Muscle layer of colon (tissue), 2 donors: ENCODE measurements around the gene PNKP.

ENCODE experiments used
- H3K27ac ChIP-seq: one replicate; pipeline ENCODE4 v1.7.0; 2013; ENCODE audit warnings: low read depth, mild to moderate bottlenecking, low read length, moderate library complexity
- H3K27me3 ChIP-seq, 2 donors: one replicate each; pipeline ENCODE4 v1.7.0; 2013; ENCODE audit warnings: low read length in 2 of 2, mild to moderate bottlenecking in 2 of 2; ENCODE audit not compliant: insufficient read depth in 2 of 2, control insufficient read depth in 1 of 2
- H3K36me3 ChIP-seq: one replicate; pipeline ENCODE4 v1.7.0; 2013; ENCODE audit warnings: mild to moderate bottlenecking, low read length; ENCODE audit not compliant: insufficient read depth
- H3K4me1 ChIP-seq: one replicate; pipeline ENCODE4 v1.7.0; 2013; ENCODE audit warnings: mild to moderate bottlenecking, low read length; ENCODE audit not compliant: insufficient read depth
- H3K4me3 ChIP-seq, 2 donors: one replicate each; pipeline ENCODE4 v1.7.0; 2013; ENCODE audit warnings: low read length in 2 of 2, low read depth in 1 of 2, mild to moderate bottlenecking in 1 of 2, moderate library complexity in 1 of 2
- H3K9ac ChIP-seq: one replicate; pipeline ENCODE4 v1.7.0; 2013; ENCODE audit warnings: low read length
- H3K9me3 ChIP-seq: one replicate; pipeline ENCODE4 v1.7.0; 2013; ENCODE audit warnings: mild to moderate bottlenecking, low read length
- donor health status: abdominal sarcoma.
- donor health status: Adenocarcinoma of cecum.

PNKP gene

DNA sequence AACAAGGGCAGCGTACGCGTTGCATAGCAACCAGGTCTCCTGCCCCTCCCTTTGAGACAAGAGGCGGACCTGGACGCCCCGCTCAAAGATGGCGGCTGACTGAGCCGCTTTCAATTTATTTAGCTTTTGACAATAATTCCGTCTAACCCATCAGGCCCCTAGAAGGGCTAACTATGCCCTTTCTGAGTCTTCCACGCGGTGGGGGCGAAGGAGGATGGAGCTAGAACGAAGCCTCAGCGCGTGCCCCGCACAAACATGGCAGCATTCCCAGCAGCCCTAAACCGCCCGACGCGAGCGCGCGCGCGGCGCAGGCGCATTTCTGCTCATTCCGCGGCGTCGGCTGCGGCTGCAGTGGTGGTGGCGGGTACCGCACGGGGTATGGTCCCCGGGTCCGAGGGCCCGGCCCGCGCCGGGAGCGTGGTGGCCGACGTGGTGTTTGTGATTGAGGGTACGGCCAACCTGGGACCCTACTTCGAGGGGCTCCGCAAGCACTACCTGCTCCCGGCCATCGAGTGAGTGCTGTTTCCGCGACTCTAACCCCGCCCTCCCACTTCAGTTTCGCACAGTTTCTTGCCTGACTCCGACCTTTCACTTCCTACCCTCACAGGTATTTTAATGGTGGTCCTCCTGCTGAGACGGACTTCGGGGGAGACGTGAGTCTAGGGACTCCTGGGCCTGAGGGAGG lies 49.3 kb downstream of the PNKP start, which contains the start of gene MED25:
Gene MED25, plus strand, starts transcription at position 326 of the 685 bp plus-strand sequence. Its CDS starts 53 bp downstream, at position 379.
- H3K9me3 ChIP-seq = no peaks in the 10 kb centered on the region
- H3K27me3 ChIP-seq = no peaks in the 10 kb centered on the region
- peaks cover 3% of the 10 kb centered on the region for H3K36me3 ChIP-seq
- H3K27ac ChIP-seq = peak within 1 kb of the TSS; percentile 96
- H3K4me1 ChIP-seq = peaks cover 13% of the 10 kb centered on the region
- peak within 1 kb of the TSS; percentile 96 to 98 for H3K4me3 ChIP-seq
- peak within 1 kb of the TSS; percentile 54 for H3K9ac ChIP-seq

DNA sequence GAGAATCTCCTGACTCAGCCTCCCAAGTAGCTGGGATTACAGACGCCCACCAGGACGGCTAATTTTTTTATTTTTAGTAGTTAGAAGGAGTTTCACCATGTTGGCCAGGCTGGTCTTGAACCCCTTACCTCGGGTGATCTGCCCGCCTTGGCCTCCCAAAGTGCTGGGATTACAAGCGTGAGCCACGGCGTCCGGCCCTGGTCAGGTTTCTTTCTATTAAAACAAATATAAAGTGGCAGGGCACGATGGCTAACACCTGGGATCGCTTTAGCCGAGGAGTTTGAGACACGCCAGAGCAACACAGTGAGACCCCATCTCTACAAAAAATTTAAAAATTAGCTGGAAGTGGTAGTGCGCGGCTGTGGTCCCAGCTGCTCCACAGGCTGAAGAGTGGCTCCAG lies 50.8 kb downstream of the PNKP start:
- H3K9ac ChIP-seq = no peak overlapping the region
- H3K27ac ChIP-seq = peak overlapping the region; percentile 69
- H3K4me3 ChIP-seq = no peak overlapping the region
- H3K4me1 ChIP-seq = peaks cover 22% of the 10 kb centered on the region
- no peaks in the 10 kb centered on the region for H3K27me3 ChIP-seq
- no peaks in the 10 kb centered on the region for H3K36me3 ChIP-seq
- no peaks in the 10 kb centered on the region for H3K9me3 ChIP-seq

DNA sequence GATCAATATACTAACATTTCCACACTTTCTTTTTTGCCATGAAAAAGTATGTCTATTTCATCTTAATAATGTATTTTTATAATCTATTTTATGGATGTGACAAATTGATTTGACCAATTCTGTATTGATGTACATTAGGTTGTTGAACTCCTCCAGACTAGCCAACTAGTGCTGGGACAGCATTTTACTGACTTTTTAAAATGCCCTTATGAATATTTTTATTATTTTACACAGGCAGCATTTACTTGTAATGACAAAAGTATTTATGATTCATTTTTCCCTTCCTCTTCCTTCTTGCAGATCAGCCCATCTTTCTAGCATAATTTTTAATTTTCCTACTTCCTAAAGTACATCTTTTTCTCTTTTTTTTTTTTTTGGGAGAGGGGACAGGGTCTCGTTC lies 53.4 kb downstream of the PNKP start:
- Histone ChIP-seq H3K27me3 (no peaks in the 10 kb centered on the region), H3K9ac (no peak overlapping the region)

DNA sequence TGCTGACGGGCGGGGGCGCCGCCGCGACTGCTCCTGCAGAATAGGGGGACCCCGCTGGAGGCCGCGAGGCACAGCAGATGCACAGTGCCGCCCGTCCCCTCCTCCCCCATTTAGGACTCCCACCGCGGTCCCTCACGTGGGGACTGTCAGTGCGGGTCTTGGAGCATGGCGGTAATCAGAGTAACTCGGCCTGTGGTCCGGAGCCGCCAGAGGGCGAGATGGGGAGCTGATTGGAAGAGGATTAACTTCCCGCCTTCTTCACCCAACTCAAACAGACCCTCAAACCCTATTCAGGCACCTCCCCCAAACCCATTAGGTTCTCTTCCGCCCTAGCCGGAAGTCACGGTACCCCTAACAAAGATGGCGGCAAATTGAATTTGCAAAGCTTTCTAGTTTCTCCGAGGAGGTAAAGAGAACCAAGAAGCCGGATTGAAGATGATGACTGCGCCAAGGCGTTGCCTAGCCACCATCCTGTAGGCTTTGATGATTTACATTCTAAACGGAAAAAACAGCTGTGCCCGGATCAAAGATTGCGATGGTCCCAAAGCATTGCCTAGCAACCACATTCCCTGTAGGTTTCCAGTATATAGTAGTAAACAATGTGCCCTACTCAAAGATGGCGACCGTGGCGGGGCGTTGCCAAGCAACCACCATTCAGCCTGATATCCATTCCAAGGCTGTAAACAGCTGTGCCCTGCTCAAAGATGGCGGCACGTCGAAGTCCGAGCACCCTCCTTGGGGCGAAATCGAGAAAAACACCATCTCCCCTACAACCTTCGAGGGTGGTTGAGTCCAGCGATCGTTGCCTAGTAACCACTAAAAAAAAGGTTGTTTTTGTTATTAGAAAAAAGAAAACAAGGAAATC lies 54.1 kb downstream of the PNKP start, which contains the start of gene FUZ:
Gene FUZ, minus strand, starts transcription at position 296 of the 865 bp plus-strand sequence. Its CDS starts 186 bp downstream, at position 110.
- Histone ChIP-seq H3K9me3 (no peaks in the 10 kb centered on the region), H3K4me1 (peaks cover 24% of the 10 kb centered on the region), H3K4me3 (peak within 1 kb of the TSS; percentile 38 to 92), H3K36me3 (no peaks in the 10 kb centered on the region), H3K27ac (peak within 1 kb of the TSS; percentile 29), H3K9ac (peak within 1 kb of the TSS; percentile 63), H3K27me3 (no peaks in the 10 kb centered on the region)

More for the DNA sequence above, 53.4 kb downstream of the PNKP start:
- peak overlapping the region in 1 of 2 donors; percentile 38 for H3K4me3 ChIP-seq
- H3K9me3 ChIP-seq = no peaks in the 10 kb centered on the region
- H3K27ac ChIP-seq = peak overlapping the region; percentile 29
- H3K36me3 ChIP-seq = no peaks in the 10 kb centered on the region
- H3K4me1 ChIP-seq = peaks cover 23% of the 10 kb centered on the region

DNA sequence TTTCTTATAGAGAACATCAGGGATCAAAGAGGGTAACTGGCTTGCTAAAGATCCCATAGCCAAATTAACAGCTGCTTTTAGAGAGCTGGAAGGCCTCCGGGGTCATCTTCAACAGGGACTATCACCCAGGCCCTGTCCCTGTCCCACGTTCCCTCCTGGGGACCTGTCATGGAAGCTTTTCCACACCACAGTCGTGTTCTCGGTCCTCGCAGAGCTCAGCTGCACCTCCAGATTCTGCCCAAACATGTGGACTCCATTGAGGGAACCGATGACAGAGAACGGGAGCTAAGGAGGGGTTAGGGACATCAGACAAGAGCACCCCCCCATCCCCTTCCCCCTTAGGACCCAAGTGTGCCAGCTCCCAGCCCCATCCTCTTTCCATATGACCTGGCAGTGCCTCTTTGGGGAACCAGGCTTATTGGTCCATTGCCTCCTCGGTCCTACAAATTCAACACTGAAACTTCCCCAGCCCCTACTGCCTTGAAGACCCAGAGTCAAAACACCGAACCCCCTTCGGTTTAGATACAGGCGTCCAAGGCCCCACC lies 54.9 kb downstream of the PNKP start:
- Histone ChIP-seq H3K4me3 (peak overlapping the region; percentile 38 to 92), H3K27me3 (no peaks in the 10 kb centered on the region), H3K36me3 (peaks cover 5% of the 10 kb centered on the region), H3K9ac (peak overlapping the region; percentile 63), H3K9me3 (no peaks in the 10 kb centered on the region), H3K27ac (peak overlapping the region; percentile 29), H3K4me1 (peaks cover 29% of the 10 kb centered on the region)

DNA sequence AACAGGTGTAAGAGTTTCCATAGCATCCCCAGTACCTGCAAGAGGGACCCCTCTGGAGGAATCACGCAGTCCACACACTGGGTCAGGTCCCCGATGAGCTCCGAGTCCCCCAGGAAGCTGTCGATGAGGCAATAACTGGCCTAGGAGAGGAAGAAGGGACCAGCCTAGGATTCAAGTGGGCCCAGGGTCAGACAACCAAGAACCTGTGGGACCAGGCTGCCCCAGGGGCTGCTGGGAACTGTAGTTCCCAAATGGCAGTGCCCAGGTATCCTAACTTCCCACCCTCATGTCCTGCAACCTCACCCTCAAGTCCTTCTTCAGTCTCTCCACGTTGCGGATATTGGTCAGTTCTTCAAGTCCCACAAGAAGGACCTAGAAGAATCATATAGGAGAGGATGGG lies 56.0 kb downstream of the PNKP start:
- Histone ChIP-seq H3K27ac (no peak overlapping the region), H3K4me3 (no peak overlapping the region), H3K4me1 (peaks cover 25% of the 10 kb centered on the region), H3K9ac (no peak overlapping the region), H3K36me3 (peaks cover 11% of the 10 kb centered on the region), H3K9me3 (no peaks in the 10 kb centered on the region), H3K27me3 (no peaks in the 10 kb centered on the region)
